ENCODE results near the gene RHOBTB3.
"Not testable (repeated sequence)": the region's sequence is repeated elsewhere in the genome, so short reads cannot be mapped to it uniquely, and the experiment has no call there.

RHOBTB3 gene

GRCh38 chr5:95821110-95822021, 90.2 kb downstream of the RHOBTB3 start:
- no peak for DNase-seq (ENCODE audit: low spot score)

GRCh38 chr5:95822043-95822541, 91.0 kb downstream of the RHOBTB3 start:
- peak; percentile 51 for DNase-seq (ENCODE audit: low spot score)

DNA sequence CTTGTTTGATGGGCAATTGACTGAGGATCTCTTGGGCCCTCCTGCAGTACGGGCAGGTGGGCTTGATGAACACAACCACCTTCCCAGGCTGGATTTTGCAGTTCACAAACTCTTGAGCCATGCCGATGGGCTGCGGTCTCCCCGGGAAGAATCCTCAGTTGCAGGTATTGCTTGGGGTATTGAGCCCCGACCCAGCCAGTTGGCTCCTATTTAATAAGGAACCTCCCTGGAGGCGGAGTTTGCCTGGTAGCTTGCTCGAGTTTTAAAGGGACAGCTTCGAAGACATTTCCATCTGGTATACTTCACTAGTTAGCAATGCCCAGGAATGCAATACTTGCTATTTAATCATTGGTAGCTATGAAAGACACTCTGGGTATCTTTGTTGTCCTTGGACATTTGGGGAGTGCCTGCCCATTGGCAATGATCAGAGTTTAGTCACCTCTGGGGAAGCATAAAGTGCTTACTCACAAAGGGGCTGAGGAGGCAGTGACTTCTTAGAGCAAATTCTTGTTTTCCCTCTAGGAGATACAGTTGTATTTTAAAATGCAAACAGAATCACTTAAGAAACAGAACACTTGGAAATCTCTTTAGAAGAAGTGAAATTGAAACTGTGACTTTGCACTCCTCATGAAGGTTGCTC, 91.5 kb downstream of the RHOBTB3 start, which contains the start of gene GLRX:
Gene GLRX, minus strand, starts transcription at position 185 of the 640 bp plus-strand sequence. Its CDS starts 64 bp downstream, at position 121.
- peak; percentile 65 for DNase-seq (ENCODE audit: low spot score)

DNA sequence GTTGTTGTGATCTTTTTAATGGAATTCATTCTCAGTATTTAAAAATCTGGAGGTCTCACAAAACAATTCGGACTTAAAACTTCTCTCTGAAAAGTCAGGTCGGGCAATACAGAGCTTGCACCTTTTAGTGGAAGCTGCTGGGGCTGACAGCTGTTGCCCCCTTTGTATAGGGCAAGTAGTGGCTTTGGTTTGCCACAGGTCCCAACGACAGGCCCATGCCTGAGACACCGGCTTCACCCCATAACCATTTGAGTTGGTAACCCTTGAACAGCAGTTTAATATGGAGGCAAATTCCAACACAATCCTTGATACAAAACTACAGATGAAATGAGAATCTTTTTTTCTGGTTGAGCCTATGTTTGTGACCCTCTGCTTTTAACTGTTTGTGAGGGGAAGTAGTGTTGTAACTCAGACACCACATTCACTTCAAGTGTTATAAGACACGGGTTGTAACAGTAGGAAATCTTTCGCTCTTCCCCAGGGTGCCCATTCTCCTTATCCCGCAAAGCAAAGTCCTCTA, 92.1 kb downstream of the RHOBTB3 start:
- no peak for DNase-seq (ENCODE audit: low spot score)

GRCh38 chr5:95823738-95824609, 92.8 kb downstream of the RHOBTB3 start:
- no peak for DNase-seq (ENCODE audit: low spot score)

DNA sequence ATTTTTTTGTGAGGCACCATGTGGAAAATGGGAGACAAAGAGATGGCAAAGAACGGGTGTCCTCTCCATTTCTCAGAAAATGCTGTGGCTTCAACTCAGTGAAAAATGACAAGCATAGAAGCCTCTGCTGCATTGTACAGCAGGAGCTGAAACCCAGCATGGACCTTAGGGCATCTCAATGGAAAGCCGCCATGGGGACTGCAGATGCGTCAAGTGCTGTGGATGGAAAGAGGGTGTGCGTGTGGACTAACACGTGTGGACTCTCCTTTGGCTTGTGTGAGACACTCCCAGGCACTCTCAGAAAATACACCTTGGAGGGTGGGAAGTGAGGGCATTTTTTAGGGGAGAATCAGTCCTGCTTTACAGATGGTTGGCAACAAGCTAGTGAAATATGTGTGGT, 93.6 kb downstream of the RHOBTB3 start:
- DNase-seq (ENCODE audit: low spot score), result no peak

DNA sequence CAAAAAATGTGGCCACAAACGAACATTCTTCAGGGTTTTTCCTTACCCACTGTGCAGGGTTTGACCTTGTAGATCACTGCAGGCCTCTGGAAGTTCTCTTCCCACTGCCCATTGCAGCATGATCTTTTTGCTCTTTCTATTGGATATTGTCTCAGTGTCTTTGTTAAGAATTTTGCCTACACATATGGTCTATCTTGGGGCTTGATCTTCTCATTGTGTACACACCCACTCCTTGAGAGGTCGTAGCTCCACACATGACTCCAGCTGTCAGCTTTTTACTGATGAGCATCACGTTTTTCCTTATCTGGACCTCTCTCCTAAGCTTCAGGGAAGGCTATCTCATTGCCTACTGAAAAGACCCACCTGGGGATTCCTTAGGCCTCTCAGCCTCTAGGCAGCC, 94.4 kb downstream of the RHOBTB3 start:
- no peak for DNase-seq (ENCODE audit: low spot score)

DNA sequence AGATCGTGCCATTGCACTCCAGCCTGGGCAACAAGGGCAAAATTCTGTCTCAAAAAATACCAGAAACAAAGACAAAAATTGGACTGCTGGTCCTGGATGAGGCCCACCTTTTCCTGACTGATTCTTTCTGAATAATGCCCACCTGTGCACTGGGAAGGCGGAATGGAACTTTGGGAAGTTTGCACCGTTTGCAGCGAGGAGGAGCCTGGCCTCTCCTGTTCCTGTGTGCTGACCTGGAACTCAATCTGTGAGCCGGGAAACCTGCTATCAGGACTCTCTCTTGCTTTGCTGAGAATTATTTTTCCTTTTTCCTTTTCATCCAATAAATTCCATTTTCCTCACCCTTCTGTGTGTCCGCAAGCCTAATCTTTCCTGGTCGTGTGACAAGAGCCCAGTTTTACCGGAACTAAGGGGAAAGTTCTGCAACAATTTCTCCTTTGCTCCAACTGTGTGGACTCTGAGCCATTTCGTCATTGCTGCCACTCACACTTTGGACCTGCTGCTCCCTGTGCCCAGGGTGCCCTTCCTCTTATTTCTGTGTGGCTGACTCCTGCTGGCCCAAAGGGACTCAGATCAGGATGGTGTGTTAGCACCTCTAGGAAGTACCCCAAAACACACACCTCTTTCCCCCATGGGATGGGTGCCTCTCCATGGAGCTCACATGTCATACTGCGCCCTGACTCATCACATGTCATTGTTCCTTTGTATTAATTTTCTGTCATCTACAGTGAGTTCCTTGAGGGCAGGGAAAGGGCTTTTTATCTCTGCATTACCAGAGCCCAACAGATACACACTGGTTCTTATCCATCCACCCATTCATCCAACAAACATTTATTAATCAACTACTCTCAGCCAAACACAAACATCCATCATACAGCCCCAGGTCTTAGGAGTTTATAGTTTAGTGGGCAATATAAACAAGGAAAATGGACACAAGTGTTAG, 96.1 kb downstream of the RHOBTB3 start:
- no peak for DNase-seq (ENCODE audit: low spot score)

DNA sequence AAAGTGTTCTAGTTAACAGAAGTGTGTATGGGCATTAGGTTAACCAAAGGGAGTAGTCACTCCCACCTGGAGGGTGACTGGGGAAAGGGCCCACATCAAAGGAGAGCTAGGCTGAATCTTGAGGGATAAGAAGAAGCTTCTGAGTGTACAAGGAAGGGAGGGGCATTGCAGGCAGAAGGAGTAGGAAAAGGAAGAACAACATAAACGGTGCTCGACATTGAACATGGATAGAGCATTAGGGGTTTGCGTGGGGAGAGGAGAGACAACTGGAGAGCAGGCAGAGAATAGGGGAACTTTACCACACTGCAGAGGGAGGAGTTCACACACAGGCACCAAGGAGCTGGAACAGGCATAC, 96.7 kb downstream of the RHOBTB3 start:
- DNase-seq (ENCODE audit: low spot score), result no peak

- no peak for DNase-seq (ENCODE audit: low spot score)
These were observed 99.1 kb downstream of the RHOBTB3 start for GRCh38 chr5:95830226-95830625.

- DNase-seq (ENCODE audit: low spot score), result no peak
These were observed 101.5 kb downstream of the RHOBTB3 start for GRCh38 chr5:95832664-95833063.

DNA sequence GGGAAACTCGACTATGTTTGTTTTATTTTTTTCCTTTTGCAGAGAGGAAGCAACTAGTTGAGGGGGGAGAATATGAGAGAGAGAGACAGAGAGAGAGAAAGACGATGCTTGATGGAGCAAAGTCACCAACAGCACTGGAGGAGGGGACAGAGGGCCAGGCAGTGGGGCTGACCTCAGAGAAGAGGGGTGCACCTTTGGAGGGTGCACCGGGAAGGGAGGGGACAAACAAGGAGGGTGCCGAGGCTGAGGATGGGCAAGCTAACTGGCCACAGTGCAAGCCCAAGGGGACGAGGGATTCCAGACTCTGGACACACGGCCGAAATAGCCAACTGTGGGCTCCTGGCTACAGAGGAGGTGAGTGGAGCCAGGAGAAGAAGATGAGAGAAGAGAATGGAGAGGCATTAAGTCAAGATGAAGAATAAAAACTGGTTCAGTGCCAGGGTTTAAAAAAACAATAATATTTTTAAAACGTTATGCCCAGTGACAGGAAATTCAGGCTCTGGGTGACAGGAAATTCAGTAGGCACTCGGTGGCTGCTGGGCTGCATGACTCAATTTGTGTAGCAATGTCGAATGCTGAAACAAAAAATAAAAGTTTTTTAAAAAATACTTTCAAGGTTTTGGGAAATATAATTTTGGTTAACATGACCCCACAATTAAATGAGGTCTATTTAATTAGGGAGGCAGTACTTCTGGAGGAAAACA, 104.7 kb downstream of the RHOBTB3 start:
- DNase-seq (ENCODE audit: low spot score), result no peak

DNA sequence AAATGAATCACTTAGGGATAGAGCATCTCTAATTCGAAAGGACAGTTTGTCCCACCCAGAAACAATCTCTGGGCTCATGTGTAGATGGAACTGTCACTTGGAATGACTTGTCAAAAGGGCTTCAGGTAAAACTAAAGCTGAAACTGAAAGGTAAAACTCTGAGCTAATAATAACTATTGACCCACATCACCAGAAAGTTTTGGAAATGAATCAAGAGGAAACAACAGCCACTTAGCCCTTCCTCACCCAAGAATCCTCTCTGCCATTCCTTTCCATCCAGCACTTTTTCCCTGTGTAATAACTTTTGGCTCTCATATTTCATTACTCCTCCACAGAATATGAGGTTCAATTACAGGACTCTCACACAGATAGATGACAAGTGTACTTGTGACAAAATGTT, 105.4 kb downstream of the RHOBTB3 start:
- DNase-seq (ENCODE audit: low spot score), result no peak

- not testable (repeated sequence) for DNase-seq (ENCODE audit: low spot score)
These were observed 105.8 kb downstream of the RHOBTB3 start for GRCh38 chr5:95836971-95837370.

DNA sequence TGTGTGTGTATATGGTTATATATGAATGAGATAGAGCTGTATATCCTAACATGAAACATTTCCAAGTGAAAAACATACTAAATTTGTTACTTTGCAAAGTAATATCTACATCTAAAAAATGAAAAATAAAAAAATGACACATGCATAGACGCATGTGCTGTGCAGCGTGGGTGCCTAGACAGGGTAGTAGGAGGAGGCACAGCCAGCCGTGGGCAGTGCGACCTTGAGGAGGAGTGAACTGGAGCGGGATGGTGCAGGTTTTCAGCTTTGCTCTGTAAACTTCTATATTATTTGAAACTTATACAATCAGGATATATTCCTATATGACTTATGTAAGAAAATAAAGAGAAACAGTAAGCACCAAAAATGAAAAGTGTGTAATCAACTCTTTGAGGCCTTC, 106.4 kb downstream of the RHOBTB3 start:
- no peak for DNase-seq (ENCODE audit: low spot score)

GRCh38 chr5:95838001-95838520, 106.9 kb downstream of the RHOBTB3 start:
- peak; percentile 79 for DNase-seq (ENCODE audit: low spot score)

DNA sequence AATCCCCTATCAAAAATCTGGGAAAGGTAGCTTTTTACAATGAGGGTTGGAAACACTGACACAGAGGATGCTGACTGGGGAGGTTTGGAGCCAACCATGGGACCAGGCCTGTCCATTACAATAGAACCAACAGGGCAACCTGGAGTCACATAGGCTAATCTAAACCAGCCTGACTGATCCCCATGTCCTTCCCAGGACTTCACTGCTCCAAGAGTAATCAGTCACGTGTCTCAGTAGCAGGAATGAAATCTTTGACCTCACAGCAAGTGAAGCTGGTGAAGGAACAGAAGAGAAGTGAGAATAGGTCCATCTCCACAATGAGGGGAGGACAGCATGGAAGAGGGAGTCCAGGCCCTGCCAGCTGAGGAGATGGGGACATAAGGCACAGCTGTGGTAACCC, 107.4 kb downstream of the RHOBTB3 start:
- no peak for DNase-seq (ENCODE audit: low spot score)

GRCh38 chr5:95839658-95840057, 108.5 kb downstream of the RHOBTB3 start:
- DNase-seq (ENCODE audit: low spot score), result no peak

- no peak for DNase-seq (ENCODE audit: low spot score)
These were observed 110.0 kb downstream of the RHOBTB3 start for GRCh38 chr5:95840956-95841705.
